Fibroblast of skin of left biceps (primary cell): Measurements from ENCODE around the gene UMAD1.
A peak's percentile ranks its signal among the peaks of the same experiment; 100 is the strongest.

Source experiments
- DNase-seq, 2 experiments: peaks; one replicate each; pipeline ENCODE4 v3.0.0-alpha.2; 2013; ENCODE audit warnings: low read depth in 2 of 2

UMAD1 gene

DNA sequence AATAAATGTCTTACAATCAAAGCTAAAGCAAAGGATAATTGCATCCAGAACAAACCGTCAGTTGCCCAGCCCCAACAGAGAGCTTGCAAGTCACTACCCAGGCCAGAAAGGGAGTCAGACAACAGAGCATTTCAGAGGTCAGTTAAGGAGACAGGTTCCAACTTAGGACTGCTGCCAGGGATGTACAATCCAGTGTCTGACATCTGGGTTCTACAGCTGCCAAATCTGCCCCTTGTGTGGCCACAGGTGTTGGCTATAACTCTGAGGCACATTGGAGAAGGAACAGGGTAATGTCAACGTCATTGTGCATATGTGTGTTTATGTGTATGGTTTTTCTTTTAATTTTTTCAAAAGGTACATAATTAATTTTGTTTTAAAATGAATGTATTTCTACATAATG, 242.8 kb downstream of the UMAD1 start:
- DNase-seq: no peak

DNA sequence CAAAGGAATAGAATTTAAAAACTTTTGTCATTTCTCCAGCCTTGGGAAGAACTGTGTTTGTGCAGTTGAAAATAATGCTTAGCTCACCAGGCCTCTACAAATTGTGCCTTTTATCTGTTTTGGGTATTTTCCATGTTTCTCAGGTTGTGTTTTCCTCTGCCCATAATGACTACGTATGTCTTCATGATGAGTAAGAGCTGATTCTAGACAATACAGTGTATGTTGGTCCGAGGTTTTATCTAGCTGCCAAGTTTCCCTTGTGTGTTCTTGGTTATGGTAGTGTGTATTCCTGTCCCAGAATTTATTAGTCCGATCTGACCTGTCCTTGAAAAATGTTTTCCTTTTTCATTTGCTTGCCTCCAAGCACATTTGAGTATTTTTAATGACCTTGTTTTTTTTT, 244.3 kb downstream of the UMAD1 start:
- DNase-seq: no peak

DNA sequence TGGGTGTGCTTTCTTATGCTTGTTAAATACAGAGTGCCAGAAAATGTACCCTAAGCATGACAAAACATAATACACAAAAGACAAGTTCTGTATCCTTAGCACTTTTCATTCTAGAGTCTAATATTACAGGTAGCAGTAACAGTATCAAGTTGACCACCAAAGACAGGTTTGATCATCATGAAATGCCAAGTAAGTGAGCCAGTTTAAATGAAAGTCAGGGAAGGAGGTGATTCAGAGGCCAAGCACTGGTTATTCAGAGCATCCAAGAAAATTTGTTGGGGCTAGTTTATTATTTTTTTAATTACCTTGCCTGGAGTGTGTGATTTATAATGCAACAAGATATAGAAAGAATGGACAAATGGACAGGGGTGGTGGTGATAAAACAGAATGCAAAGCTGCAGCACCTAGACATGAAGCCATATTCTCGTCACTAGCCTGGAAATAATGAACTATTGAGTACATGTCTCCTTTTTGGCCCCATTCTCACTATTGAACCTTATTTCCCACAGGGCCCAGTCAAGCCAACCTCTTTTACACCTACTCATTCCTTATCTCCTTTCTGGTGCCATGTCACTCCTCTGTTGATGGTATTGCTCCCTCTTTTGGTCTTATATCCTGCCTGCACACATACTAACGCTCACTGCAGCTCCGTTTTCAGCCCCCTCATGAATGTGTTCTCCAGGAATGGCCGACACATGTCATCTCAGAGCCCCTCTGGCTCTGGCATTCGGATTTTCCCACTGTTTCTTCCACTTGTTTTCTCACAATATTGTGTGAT, 249.4 kb downstream of the UMAD1 start:
- DNase-seq: no peak

DNA sequence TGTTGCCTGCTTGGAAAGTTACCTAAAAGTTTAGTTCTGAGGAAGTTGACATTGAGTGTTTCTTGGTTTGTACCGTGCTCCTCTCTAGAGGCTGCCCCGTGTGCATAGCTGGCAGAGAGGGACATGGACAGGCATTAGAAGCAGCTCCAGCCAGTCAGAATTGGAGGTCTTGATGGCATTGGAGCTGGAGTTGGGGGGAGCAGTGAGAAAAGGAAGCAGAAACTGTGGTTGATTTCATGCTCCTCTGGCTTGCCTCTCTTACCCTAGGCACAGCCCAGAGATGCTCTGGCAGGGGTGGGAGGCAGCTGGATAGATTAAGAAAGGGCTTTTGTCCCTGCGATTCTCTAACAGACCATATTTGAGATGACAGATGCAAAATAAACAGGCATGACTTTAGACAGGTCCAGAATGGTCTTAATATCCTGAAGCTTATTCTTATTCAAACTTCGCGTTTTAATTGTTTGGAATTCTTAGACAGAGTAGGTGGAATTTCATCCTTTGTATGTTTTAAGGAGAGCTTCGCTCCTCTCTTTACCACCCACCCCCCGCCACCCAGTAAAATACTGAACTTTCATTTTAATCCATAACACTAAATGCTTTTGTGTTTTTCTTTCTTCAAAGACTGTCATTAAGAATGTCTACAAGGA, 254.6 kb downstream of the UMAD1 start:
- DNase-seq: no peak

DNA sequence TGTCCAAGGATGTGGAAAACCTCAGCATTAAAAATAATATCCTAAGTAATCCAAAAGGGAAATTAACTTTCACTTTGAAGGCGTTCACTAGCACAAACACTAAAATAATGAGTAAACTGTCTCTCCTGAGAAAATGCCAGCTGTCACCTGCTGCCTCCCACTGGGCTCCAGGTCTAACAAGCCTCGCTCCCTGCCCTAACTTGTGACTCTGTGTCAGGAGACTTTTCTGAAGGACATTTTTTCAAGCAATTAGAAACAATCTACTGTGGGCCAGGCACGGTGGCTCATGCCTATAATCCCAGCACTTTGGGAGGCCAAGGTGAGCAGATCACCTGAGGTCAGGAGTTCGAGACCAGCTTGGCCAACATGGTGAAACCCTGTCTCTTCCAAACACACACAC, 255.2 kb downstream of the UMAD1 start:
- no peak for DNase-seq

DNA sequence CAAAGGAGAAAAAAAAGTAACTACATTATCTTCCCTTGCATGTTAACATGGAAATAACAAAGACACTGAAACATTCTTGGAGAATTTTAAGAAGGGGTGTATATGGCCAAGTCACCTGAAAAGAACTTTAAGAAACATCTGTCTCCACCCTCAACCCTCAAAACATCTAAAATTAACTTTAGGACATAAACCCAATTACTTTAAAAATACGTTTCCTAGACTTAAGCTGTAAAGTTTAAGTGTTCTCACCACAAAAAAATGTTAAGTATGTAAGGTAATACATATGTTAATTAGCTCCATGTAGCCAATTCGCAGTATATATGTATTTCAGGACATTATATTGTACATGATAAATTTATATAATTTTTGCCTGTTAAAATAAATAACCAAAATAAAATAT, 257.0 kb downstream of the UMAD1 start:
- DNase-seq: no peak

DNA sequence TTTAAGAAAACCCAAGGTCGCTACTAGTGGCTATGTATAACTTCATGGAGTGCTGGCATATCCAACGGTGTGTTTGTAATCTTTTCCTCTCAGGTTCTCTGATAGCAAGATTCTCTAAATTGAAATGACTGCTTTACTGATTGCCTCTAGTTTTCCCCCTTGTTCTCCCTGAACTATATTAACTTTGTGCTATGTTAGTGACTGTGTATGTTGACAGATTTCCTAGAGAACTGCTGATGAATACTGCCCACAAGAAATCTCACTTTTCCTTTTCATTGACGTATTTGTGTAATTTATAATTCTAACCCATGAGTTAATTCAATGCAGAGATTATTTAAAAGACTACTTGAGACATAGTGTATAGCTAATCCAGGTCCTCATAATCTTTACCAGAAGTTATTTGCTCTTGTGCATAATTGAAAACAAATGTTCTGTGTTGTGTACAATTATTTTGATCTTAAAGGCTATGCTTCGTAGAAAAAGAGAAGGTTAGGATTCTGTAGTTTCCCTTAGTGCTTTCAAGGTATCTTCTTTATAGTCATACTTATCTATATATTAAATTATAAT, 257.5 kb downstream of the UMAD1 start:
- peak; percentile 33 to 40 for DNase-seq

DNA sequence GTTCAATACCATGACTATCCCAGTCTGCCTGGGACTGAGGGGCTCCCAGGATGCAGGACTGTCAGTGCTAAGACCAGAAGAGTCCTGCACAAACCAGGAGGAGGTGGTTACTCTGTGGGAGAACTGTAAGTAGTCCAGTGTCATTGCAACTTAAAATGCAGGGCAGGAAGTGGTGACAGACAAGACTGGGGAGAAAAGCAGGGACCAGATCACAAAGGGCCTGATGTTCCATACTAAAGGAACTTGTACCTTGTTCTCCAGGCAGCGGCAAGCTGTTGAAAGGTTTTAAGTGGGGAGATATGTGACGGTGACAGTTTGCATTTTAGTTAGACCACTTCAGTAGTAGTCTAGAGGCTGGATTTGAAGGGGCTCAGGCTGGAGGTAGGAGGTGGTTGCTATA, 262.3 kb downstream of the UMAD1 start:
- DNase-seq: no peak

DNA sequence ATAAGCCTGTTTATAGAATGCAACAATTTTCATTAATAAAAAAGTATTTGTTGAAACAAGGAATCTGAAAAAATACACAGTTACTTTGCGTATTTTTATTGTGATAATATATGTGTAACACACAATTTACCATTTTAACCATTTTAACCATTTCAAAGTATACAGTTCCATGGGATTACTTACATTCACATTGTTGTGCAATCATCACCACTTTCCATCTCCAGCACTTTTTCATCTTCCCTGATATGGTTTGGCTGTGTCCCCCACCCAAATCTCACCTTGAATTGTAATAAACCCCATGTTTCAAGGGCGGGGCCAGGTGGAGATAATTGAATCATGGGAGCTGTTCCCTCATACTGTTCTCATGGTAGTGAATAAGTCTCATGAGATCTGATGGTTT, 266.8 kb downstream of the UMAD1 start:
- no peak for DNase-seq

DNA sequence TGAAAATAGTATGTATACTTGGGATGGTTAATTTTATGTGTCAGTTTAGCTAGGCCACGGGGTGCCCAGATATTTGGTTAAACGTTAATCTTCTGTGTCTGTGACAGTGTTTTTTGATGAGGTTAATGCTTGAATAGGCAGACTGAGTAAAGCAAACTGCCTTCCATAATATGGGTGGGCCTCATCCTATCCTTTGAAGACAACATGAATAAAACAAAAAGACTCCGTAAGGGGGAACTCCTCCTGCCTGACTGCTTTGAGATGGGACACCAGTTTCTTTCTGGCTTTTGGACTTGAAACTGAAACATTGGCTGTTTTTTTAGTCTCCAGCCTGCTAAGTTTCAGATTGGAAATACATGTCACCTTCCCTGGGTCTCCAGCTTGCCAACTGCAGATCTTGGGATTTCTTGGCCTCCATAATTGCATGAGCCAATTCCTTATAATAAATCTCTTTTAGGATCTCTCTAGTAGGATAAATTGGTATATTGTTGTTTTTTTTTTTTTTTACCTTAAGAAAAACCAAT, 268.1 kb downstream of the UMAD1 start:
- no peak for DNase-seq

DNA sequence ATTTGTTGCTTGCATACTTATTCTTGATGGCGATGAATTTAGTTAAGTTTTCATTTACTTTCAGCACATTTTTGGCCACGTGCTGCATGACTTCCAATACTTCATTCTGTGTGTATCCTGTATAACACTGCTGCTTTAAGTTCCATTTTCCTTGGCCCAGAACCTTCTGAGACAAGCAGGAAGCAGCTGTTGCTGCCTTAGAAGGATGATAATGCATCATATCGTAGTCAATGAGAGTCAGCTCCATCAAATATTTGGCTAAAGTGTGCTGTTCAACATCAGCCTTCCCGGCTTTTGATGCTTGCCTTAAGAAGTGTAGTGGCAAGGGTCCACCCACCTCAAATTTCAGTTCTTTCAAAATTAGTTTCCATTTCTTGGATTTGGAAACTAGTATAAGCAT, 268.8 kb downstream of the UMAD1 start:
- DNase-seq: no peak

DNA sequence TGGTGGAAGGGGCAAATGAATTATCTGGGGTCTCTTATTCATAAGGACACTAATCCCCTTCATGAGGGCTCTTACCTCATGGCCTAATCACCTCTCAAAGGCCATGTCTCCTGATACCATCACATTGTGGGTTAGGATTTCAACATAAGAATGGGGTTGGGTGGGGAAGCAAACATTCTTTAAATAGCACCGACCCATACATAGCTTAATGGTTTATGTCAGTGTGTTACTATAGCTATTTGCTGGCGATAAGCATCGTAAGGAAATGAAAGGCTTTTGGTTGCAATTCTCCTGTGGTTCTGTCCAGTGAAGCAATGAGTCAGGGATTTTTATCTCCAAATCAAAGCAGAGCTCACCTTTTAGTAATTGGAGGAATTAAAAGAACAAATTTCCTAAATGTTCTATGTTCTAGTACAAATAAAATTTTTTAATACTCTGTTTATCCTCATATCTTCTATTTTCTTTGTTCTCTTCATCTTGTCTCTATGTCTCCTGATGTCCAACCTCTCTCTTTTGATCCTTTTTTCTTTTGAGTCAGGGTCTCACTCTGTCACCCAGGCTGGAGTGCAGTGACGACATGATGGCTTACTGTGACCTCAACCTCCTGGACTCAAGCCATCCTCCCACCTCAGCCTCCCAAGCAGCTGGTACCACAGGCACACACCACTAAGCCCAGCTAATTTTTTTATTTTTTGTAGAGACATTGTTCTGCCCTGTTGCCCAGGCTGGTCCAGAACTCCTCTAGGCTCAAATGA, 271.0 kb downstream of the UMAD1 start:
- peak; percentile 53 to 57 for DNase-seq

DNA sequence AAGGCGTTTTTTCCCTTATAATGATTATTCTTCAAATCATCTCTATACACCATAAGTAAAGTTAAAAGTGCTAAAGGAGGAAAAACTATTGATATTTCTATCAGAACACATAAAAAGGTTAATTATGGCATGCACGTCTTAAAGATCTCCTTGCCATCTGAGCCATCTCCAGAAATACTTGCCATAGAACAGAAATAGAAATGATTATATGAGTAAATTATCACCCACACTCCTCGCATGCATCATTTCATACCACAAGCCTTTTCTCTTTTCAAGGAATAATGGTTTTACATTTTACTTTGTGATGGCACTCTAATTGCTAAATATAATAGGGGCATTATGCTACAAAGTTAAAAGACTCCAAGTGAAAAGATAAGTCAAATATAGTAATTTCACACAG, 272.4 kb downstream of the UMAD1 start:
- DNase-seq: no peak

DNA sequence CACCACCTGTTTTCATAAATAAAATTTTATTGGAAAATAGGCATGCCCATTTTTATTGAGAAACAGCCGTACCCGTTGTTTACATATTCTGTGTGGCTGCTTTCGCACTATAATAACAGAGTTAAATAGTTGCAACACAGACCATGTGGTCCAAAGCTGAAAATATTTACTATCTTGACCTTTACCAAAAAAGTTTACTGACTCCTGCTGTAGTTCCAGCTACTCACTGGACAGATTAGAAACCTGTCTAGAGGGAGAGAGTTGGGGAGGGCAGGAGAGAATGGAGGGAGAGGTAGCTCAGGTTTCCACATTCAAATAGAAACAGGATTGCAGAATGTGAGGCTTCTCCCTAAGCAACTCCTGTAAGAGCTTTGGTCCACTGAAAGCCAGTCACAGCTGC, 273.0 kb downstream of the UMAD1 start:
- DNase-seq: no peak

DNA sequence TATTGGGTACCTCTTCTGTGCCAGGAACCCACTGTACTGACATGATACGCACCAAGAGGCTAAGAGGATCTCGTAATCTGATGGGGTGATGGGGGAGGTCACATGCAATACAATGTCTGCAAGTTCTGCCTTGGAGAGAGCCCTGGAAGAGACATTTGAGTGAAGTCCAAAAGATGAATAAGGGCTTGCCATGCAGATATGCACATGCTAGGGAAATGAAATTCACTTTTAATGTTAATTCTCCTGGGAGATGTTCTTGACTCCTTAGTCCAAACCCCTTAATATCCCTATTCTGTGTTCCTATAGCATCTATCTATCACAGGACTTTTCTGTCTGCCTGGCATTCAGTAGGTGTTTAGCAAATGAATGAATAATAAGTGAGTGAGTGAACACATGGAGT, 274.0 kb downstream of the UMAD1 start:
- no peak for DNase-seq

DNA sequence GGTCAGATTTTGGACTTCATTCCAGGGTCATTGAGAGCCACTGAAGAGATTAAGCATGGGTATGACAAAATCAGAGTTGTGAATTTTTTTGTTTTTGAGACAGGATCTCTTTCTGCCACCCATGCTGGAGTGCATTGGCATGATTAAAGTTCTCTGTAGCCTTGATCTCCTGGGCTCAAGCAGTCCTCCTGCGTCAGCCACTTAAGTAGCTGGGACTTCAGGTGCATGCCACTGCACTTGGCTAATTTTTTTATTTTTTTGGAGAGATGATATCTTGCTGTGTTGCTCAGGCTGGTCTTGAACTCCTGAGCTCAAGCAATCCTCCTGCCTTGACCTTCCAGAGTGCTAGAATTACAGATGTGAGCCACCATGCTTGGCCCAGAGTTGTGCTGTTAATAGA, 275.5 kb downstream of the UMAD1 start:
- DNase-seq: no peak

DNA sequence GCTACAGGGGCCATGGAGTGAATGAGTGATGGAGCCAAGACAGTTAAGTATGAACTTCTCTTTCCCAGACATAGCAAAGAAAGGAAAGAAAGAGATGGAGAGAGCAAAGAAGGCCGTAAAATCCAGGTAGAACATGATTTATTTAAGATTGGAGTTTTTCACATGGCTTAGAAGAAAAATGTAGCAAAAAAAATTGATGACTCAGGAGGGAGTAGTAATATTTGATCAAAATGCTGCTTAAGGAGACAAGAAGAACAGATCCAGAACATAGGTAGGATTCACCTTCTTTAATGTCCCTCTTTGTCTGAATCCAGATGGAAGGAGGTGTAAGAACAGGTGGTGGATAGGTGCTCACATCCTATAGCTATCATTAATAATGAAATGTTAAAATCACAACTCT, 277.0 kb downstream of the UMAD1 start:
- DNase-seq: no peak

DNA sequence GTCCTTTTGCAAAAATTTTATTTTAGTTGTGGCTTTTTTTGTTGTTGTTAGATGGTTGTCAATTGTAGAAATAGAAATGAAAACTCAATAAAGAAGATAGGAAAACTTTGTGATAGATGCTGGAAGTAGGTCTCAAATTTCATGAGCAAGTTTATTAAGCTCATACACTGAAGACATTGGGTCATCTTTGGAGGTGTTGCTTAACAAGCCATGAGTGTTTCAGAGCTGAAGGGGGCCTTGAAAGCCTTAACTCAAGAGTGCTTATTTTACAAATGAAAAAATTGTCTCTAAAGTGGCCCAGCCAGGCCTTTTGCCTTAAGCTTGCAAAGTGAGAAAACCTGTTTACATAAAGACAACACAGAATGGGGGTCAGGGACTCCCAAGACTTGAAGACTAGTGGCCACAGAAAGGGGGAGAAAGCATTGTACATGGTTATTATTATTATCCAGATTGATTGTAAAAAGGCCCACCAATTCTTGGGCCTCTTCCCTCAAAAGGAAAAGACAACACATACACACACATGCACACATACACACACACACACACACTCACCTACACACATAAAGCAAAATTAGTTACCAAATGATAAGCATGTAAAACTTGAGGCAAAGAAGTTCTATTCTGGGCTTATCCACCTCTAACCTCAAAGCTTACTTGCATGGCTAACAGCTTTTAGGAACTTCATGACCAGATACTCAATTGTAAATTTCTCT, 278.3 kb downstream of the UMAD1 start:
- DNase-seq: no peak

DNA sequence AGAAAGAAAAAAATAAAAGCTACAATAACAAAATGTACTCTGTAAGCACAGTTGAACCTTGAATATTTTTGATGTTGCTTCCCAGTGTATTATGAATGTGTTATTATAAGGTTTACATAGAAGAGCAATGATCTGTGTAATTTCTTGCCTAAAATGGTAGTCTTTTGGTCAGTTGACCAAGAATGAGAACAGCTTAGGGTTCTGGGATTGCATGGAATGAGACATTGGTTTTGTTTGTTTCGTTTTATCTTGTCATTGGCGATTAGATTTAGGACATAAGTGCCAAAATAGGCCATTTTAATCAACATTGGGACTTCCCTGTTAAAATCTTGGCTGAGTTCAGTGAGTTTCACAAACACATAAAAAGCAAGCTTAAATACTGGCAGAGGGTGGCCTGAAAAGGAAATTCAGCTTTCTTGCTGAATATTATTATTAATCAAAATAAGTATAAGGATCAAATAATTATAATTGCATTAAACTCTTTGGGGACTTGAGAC, 278.9 kb downstream of the UMAD1 start:
- no peak for DNase-seq

DNA sequence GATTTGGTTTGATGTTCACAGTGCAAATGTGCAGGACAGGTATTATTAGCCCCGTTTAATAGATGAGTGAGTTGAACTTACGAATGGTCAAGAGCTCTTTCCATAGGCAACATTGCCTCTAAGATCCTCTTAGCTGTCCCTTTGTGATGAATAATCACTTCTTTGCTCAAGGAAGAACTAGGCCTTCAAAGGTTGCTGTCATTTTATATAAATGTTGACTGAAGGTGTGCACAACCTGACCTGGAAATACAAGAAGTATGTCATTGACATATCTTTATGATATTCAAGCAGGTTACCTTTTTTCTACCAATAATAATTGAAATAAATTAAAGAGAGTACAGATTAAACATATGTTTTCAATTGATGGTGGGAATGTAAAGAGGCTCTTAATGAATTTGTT, 279.5 kb downstream of the UMAD1 start:
- DNase-seq: no peak

DNA sequence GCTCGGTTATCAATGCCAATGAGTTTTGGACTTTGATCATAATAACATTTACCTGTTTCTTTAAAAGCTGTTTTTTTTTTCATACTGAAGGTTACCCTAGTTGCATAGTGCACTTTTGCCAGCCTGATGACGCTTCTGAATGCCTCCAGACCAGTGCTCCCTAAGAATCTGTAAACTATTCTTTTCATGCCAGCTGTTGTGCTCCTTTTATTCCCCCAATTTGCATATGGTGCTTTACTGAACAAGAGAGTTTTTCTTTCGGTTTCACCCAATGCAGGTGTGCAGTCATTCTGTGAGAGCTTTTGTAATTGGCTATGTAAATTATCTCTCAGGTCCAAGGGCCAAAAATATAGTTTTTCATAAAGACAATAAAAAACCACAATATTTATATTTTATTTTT, 279.9 kb downstream of the UMAD1 start:
- no peak for DNase-seq

DNA sequence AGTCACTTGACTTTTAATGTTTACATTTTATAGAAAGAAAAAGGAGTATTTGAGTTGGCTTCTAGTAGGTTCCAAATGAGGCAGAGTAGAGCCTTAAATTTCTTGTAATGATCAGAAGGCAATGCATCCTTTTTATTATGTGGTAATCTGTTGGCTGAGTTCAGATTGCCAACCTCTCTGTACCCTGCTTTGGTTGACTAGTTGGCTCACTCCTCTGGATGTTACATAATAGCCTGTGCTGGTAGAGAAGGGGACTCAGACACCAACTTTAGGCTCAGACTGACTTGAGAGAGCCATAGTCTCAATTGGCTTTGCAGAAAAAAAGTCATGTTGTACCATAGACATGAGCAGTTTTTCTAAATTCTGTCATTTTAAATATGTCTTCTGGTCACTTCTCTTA, 281.3 kb downstream of the UMAD1 start:
- DNase-seq: no peak
